ENCODE data around the gene FTO.

The FTO gene

DNA sequence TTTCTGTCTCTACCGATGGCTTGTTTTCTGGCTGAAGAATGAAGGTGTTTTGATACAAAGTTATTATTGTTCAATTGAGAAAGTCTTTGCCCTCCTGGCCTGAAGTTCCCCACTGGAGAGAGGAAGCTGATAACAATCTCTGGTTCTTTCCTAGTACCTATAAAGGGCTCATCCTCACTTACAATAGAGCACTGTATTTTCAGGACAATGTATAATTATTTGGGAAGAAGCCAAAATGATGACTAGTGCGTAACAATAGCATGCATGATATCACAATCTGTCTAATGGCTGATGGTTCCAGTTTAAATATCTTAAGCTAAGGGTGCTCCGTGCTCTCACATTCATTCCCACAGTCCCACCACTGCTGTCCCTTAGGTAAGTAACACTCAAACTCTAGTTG is 351.9 kb downstream of the FTO start:
- Histone ChIP-seq H3K9ac (no peak overlapping the region), H4K20me1 (ENCODE audit: insufficient read depth) (no peaks in the 10 kb centered on the region), H3K36me3 (ENCODE audit: insufficient read depth) (no peaks in the 10 kb centered on the region), H3K4me3 (IDR thresholded peaks at IDR 0.05; ENCODE audit: insufficient read depth, low read depth, low read length) (no peak overlapping the region), H2AFZ (ENCODE audit: low read depth) (no peak overlapping the region), H3K27me3 (ENCODE audit: insufficient read depth, low read depth) (no peaks in the 10 kb centered on the region), H3K4me2 (no peak overlapping the region), H3K79me2 (ENCODE audit: insufficient read depth, low read depth) (no peaks in the 10 kb centered on the region), H3K4me1 (ENCODE audit: low read depth, poor library complexity, severe bottlenecking) (no peaks in the 10 kb centered on the region), H3K27ac (no peak overlapping the region)
- TF ChIP-seq, protein P1, sequence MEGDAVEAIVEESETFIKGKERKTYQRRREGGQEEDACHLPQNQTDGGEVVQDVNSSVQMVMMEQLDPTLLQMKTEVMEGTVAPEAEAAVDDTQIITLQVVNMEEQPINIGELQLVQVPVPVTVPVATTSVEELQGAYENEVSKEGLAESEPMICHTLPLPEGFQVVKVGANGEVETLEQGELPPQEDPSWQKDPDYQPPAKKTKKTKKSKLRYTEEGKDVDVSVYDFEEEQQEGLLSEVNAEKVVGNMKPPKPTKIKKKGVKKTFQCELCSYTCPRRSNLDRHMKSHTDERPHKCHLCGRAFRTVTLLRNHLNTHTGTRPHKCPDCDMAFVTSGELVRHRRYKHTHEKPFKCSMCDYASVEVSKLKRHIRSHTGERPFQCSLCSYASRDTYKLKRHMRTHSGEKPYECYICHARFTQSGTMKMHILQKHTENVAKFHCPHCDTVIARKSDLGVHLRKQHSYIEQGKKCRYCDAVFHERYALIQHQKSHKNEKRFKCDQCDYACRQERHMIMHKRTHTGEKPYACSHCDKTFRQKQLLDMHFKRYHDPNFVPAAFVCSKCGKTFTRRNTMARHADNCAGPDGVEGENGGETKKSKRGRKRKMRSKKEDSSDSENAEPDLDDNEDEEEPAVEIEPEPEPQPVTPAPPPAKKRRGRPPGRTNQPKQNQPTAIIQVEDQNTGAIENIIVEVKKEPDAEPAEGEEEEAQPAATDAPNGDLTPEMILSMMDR (conservative IDR thresholded peaks at IDR 0.05; ENCODE audit: low read depth, low read length): no peak

DNA sequence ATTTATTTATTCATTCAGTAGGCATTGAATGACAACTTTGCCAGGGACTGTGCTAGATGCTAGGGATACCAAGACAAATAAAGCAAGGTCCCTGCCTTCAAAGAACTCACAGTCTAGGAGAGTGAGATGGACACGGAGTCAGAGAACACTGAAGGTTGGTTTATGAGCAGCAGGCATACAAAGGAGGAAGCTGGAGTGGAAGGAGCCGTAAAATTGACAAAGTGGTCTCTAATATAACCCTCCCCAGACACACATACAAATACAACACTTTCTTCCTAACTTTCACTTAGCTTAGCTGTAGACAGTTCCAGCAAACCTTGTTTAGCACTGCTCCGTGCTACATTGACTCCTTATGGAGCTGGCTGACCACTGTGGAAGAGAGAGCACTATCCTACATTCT is 353.0 kb downstream of the FTO start:
- Histone ChIP-seq H3K36me3 (ENCODE audit: insufficient read depth) (no peaks in the 10 kb centered on the region), H3K27ac (no peak overlapping the region), H3K4me1 (ENCODE audit: low read depth, poor library complexity, severe bottlenecking) (no peaks in the 10 kb centered on the region), H3K4me3 (IDR thresholded peaks at IDR 0.05; ENCODE audit: insufficient read depth, low read depth, low read length) (no peak overlapping the region), H3K9ac (no peak overlapping the region), H3K27me3 (ENCODE audit: insufficient read depth, low read depth) (no peaks in the 10 kb centered on the region), H3K4me2 (no peak overlapping the region), H3K79me2 (ENCODE audit: insufficient read depth, low read depth) (no peaks in the 10 kb centered on the region), H2AFZ (ENCODE audit: low read depth) (no peak overlapping the region), H4K20me1 (ENCODE audit: insufficient read depth) (no peaks in the 10 kb centered on the region)
- TF ChIP-seq, protein P1 (conservative IDR thresholded peaks at IDR 0.05; ENCODE audit: low read depth, low read length): no peak

DNA sequence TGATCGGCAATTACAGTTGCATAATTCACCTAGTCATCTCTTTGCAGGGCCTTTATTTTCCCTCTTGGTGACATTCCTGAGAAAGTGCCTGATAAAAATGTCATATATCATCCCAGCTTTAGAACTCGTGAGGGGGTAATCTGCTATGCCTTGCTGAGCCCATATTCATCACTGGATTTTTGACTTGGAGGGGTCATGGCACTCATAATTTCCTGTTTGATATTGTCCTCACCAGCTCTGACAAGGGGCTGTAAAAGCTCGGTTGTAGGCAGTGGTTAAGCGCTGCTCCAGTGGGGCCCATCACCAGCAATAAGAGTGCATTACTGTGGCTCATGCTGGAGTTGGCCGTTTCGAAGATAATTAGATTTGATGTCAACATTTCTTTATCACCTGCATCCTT is 355.4 kb downstream of the FTO start:
- Histone ChIP-seq H3K4me1 (ENCODE audit: low read depth, poor library complexity, severe bottlenecking) (no peaks in the 10 kb centered on the region), H3K4me3 (IDR thresholded peaks at IDR 0.05; ENCODE audit: insufficient read depth, low read depth, low read length) (no peak overlapping the region), H4K20me1 (ENCODE audit: insufficient read depth) (no peaks in the 10 kb centered on the region), H3K9ac (no peak overlapping the region), H3K79me2 (ENCODE audit: insufficient read depth, low read depth) (no peaks in the 10 kb centered on the region), H3K4me2 (no peak overlapping the region), H3K27me3 (ENCODE audit: insufficient read depth, low read depth) (no peaks in the 10 kb centered on the region), H3K27ac (no peak overlapping the region), H3K36me3 (ENCODE audit: insufficient read depth) (no peaks in the 10 kb centered on the region), H2AFZ (ENCODE audit: low read depth) (no peak overlapping the region)
- TF ChIP-seq, protein P1 (conservative IDR thresholded peaks at IDR 0.05; ENCODE audit: low read depth, low read length): no peak

DNA sequence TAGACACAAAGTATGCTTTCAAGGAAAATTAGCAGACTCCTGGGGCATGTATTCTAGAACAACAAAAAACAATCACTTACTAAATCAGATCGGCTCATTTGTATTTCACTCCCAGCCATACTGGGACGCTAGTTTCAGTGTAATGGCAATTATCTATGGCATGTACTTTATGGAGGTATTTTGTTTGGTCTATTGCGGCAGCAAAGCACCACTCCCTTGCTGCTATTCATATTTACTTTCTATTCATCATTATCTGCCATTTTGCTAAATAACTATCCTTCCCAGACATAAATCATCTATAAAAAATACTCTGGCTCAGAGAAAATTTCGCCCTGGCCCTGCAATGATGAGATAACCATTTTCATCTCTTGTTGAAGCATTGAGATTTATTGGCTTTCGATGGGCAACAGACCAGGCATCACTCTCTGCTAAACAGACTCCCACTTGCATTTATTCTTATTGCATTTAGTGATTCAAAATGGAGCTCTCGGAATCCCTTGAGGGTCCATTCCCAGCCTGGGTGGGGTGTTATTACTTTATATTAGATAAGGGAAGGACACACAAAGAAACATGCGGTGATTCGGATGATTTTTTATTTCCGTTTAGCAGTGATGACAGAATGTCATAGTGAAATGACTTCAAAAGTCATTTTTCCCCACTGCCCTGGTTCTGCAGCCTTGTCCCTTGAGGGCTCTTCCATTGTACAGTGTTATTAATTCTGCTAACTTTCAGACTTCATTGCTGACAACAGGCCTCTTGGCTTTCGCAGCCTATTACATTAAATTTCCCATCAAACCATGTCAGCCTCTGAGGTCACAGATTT is 356.9 kb downstream of the FTO start:
- Histone ChIP-seq H3K9ac (no peak overlapping the region), H3K79me2 (ENCODE audit: insufficient read depth, low read depth) (no peaks in the 10 kb centered on the region), H3K27me3 (ENCODE audit: insufficient read depth, low read depth) (no peaks in the 10 kb centered on the region), H4K20me1 (ENCODE audit: insufficient read depth) (no peaks in the 10 kb centered on the region), H3K4me1 (ENCODE audit: low read depth, poor library complexity, severe bottlenecking) (no peaks in the 10 kb centered on the region), H3K4me2 (no peak overlapping the region), H3K36me3 (ENCODE audit: insufficient read depth) (no peaks in the 10 kb centered on the region), H3K4me3 (IDR thresholded peaks at IDR 0.05; ENCODE audit: insufficient read depth, low read depth, low read length) (no peak overlapping the region), H3K27ac (no peak overlapping the region), H2AFZ (ENCODE audit: low read depth) (no peak overlapping the region)
- TF ChIP-seq, protein P1 (conservative IDR thresholded peaks at IDR 0.05; ENCODE audit: low read depth, low read length): no peak
